K562 (cell line): Measurements from ENCODE around the gene ARFRP1.

Source experiments
- CEBPB ChIP-seq: fragments of 450-650 bp; IDR thresholded peaks from 2 replicates; pipeline ENCODE4 v1.6.1; 2016; ENCODE audit warnings: missing genetic modification characterization, missing compliant biosample characterization
- E2F6 ChIP-seq, 2 experiments: IDR thresholded peaks; 2 replicates each; pipeline ENCODE4 v1.6.1; 2011; ENCODE audit warnings: borderline replicate concordance in 1 of 2, control low read depth in 1 of 2, low read depth in 1 of 2, low read length in 1 of 2, mild to moderate bottlenecking in 1 of 2, mixed read lengths in 1 of 2, moderate library complexity in 1 of 2; ENCODE audit not compliant: insufficient read depth in 1 of 2, insufficient read length in 1 of 2, poor library complexity in 1 of 2, severe bottlenecking in 1 of 2; ENCODE audit errors: extremely low read depth in 1 of 2
- EZH2 ChIP-seq: IDR thresholded peaks from 2 replicates; pipeline ENCODE4 v1.6.1; 2012; ENCODE audit warnings: low read depth, mild to moderate bottlenecking, inconsistent platforms, low read length, borderline replicate concordance
- FUS ChIP-seq: fragments of 200-400 bp; formaldehyde crosslinking; optimal IDR thresholded peaks from 2 replicates; pipeline ENCODE3; 2017; ENCODE audit warnings: low read depth, low read length
- HDAC1 ChIP-seq, 2 experiments: fragments of 450-650 bp; IDR thresholded peaks; 2 replicates each; pipeline ENCODE4 v1.6.1; 2016 to 2017; ENCODE audit warnings: inconsistent platforms in 1 of 2, mild to moderate bottlenecking in 1 of 2, moderate library complexity in 1 of 2
- POLR2A ChIP-seq: fragments of 450-650 bp; conservative IDR thresholded peaks from 2 replicates; pipeline ENCODE4 v1.6.1; 2016
- POLR2AphosphoS5 ChIP-seq: IDR thresholded peaks from 2 replicates; pipeline ENCODE4 v1.6.1; 2011; ENCODE audit warnings: mild to moderate bottlenecking, low read depth, low read length, moderate library complexity; ENCODE audit not compliant: control insufficient read depth, insufficient read depth
- SMAD2 ChIP-seq: fragments of 150-350 bp; IDR thresholded peaks from 2 replicates; pipeline ENCODE4 v1.6.1; 2014; ENCODE audit warnings: low read depth, mild to moderate bottlenecking, low read length
- ZFP36 ChIP-seq: fragments of 150-350 bp; IDR thresholded peaks from 2 replicates; pipeline ENCODE4 v1.6.1; 2018; ENCODE audit warnings: low read length, low read depth; ENCODE audit not compliant: partially characterized antibody
- ZNF384 ChIP-seq: IDR thresholded peaks from 2 replicates; pipeline ENCODE4 v1.6.1; 2012; ENCODE audit warnings: low read depth, low read length, improper control_type of control experiment
- TF ChIP-seq, protein P1 (sequence below), 3 experiments: IDR thresholded peaks in 2 of 3; conservative IDR thresholded peaks in 1 of 3; 2 replicates each; pipeline ENCODE4 v1.5.1; 2011 to 2012; ENCODE audit warnings: low read length in 3 of 3, mild to moderate bottlenecking in 3 of 3, control low read depth in 2 of 3, improper control_type of control experiment in 1 of 3, inconsistent platforms in 1 of 3, low read depth in 1 of 3, mixed read lengths in 1 of 3, moderate library complexity in 1 of 3; ENCODE audit not compliant: insufficient read depth in 2 of 3

DNA sequence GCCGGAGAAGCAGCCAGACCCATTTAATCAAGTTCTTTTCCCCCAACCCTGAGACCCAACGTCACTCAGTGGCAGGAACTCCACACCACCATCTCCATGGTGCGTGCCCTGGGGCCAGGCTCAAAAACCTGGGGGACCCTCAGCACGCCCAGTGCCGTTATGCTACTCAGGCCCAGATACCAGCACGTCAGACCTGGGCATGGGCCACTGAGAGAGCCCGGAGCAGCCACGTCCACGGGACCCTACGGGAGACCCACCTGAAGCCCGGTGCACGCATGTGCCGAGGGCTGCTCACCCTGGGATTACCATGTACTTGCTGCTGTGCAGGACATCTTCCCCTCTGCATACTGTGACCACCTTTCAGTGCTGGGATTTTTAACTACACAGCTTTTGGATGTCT lies 45.6 kb upstream of the ARFRP1 start:
- no peak for TF ChIP-seq POLR2A
- no peak for TF ChIP-seq HDAC1 (IDR thresholded peaks at IDR 0.05)
- TF ChIP-seq E2F6 (IDR thresholded peaks at IDR 0.05; ENCODE audit: borderline replicate concordance in 1 of 2, extremely low read depth in 1 of 2, insufficient read depth in 1 of 2, insufficient read length in 1 of 2, low read depth in 1 of 2, low read length in 1 of 2, poor library complexity in 1 of 2, severe bottlenecking in 1 of 2): no peak
- no peak for TF ChIP-seq CEBPB (tag)
- TF ChIP-seq ZNF384: no peak
- no peak for TF ChIP-seq POLR2AphosphoS5
- no peak for TF ChIP-seq ZFP36
- TF ChIP-seq, protein P1, sequence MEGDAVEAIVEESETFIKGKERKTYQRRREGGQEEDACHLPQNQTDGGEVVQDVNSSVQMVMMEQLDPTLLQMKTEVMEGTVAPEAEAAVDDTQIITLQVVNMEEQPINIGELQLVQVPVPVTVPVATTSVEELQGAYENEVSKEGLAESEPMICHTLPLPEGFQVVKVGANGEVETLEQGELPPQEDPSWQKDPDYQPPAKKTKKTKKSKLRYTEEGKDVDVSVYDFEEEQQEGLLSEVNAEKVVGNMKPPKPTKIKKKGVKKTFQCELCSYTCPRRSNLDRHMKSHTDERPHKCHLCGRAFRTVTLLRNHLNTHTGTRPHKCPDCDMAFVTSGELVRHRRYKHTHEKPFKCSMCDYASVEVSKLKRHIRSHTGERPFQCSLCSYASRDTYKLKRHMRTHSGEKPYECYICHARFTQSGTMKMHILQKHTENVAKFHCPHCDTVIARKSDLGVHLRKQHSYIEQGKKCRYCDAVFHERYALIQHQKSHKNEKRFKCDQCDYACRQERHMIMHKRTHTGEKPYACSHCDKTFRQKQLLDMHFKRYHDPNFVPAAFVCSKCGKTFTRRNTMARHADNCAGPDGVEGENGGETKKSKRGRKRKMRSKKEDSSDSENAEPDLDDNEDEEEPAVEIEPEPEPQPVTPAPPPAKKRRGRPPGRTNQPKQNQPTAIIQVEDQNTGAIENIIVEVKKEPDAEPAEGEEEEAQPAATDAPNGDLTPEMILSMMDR (IDR thresholded peaks at IDR 0.05 in 2 of 3, conservative IDR thresholded peaks at IDR 0.05 in 1 of 3; ENCODE audit: insufficient read depth in 2 of 3, low read depth in 1 of 3, low read length in 3 of 3): no peak
- TF ChIP-seq SMAD2: no peak
- TF ChIP-seq FUS: no peak
- no peak for TF ChIP-seq EZH2
